Ovary (tissue), 3 donors: ENCODE measurements around the gene LIMA1.

Source experiments
- CTCF ChIP-seq, 3 donors: fragments of 450-650 bp in 2 of 3; fragments of 200-600 bp in 1 of 3; IDR thresholded peaks; one replicate each; pipeline versions ENCODE4 v1.5.1 to v1.8.0; 2016 to 2022; ENCODE audit warnings: antibody characterized with exemption in 3 of 3, mild to moderate bottlenecking in 1 of 3
- EP300 ChIP-seq: sonication (generic); formaldehyde crosslinking; IDR thresholded peaks from one replicate; pipeline ENCODE4 v1.6.1; 2017; ENCODE audit warnings: antibody characterized with exemption
- POLR2A ChIP-seq: fragments of 450-650 bp; IDR thresholded peaks from one replicate; pipeline ENCODE4 v1.6.1; 2017; ENCODE audit warnings: antibody characterized with exemption, mild to moderate bottlenecking, moderate library complexity
- donor health status: DM: no; HTN: no; CAD: no.

- TF ChIP-seq CTCF (IDR thresholded peaks at IDR 0.05), result no peak
- no peak for TF ChIP-seq POLR2A
- TF ChIP-seq EP300, result no peak
Measured at GRCh38 chr12:50198829-50199228, 84.5 kb downstream of the LIMA1 start.
